Measurements from ENCODE around the gene KCNIP4.

The KCNIP4 gene

DNA sequence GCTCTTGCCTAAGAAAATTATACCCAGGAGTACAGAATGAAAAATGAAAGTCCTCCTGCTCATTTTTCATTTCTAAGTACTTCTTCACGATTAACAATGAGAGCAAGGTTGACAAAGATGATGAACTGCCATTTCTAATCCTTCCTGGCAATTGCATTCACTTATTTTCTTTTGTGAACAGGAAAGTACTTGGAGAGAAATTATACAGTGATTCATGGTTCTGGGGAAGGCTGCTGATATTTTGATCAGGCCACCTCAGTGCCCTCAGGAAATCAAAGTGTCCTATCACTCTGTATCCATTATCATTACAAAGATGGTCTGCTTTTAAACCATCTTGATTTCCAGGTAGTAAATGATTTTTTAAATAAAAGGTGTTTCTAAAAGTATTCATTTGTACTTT lies 780.9 kb downstream of the KCNIP4 start:
- ATAC-seq (ENCODE audit: low read depth) (no peak), DNase-seq (ENCODE audit: low spot score) (no peak)
- H3K4me1 ChIP-seq (ENCODE audit: insufficient read depth, poor library complexity, severe bottlenecking), result no peaks in the 10 kb centered on the region
- H3K27me3 ChIP-seq (ENCODE audit: insufficient read depth, poor library complexity, severe bottlenecking), result no peaks in the 10 kb centered on the region
- no peak for TF ChIP-seq CTCF (IDR thresholded peaks at IDR 0.05; ENCODE audit: poor library complexity, severe bottlenecking)
- H3K36me3 ChIP-seq (ENCODE audit: low read depth), result no peaks in the 10 kb centered on the region
- H3K27ac ChIP-seq (ENCODE audit: poor library complexity, severe bottlenecking), result no peak overlapping the region
- no peak overlapping the region for H3K4me3 ChIP-seq (ENCODE audit: severe bottlenecking)
- no peaks in the 10 kb centered on the region for H3K9me3 ChIP-seq (ENCODE audit: severe bottlenecking)

GRCh38 chr4:21155367-21155766 lies 793.2 kb downstream of the KCNIP4 start:
- TF ChIP-seq CTCF (IDR thresholded peaks at IDR 0.05; ENCODE audit: poor library complexity, severe bottlenecking), result no peak
- Histone ChIP-seq H3K4me1 (ENCODE audit: insufficient read depth, poor library complexity, severe bottlenecking) (no peaks in the 10 kb centered on the region), H3K9me3 (ENCODE audit: severe bottlenecking) (no peaks in the 10 kb centered on the region), H3K4me3 (ENCODE audit: severe bottlenecking) (no peak overlapping the region), H3K27me3 (ENCODE audit: insufficient read depth, poor library complexity, severe bottlenecking) (no peaks in the 10 kb centered on the region), H3K27ac (ENCODE audit: poor library complexity, severe bottlenecking) (no peak overlapping the region), H3K36me3 (ENCODE audit: low read depth) (no peaks in the 10 kb centered on the region)
- DNase-seq (ENCODE audit: low spot score) (no peak), ATAC-seq (ENCODE audit: low read depth) (no peak)

- no peaks in the 10 kb centered on the region for H3K36me3 ChIP-seq (ENCODE audit: low read depth)
- no peaks in the 10 kb centered on the region for H3K4me1 ChIP-seq (ENCODE audit: insufficient read depth, poor library complexity, severe bottlenecking)
- no peak overlapping the region for H3K4me3 ChIP-seq (ENCODE audit: severe bottlenecking)
- no peaks in the 10 kb centered on the region for H3K9me3 ChIP-seq (ENCODE audit: severe bottlenecking)
- H3K27me3 ChIP-seq (ENCODE audit: insufficient read depth, poor library complexity, severe bottlenecking), result no peaks in the 10 kb centered on the region
- no peak for DNase-seq (ENCODE audit: low spot score)
- H3K27ac ChIP-seq (ENCODE audit: poor library complexity, severe bottlenecking), result no peak overlapping the region
- ATAC-seq (ENCODE audit: low read depth), result no peak
- TF ChIP-seq CTCF (IDR thresholded peaks at IDR 0.05; ENCODE audit: poor library complexity, severe bottlenecking), result no peak
Measured at GRCh38 chr4:21139327-21139726, 809.2 kb downstream of the KCNIP4 start.

DNA sequence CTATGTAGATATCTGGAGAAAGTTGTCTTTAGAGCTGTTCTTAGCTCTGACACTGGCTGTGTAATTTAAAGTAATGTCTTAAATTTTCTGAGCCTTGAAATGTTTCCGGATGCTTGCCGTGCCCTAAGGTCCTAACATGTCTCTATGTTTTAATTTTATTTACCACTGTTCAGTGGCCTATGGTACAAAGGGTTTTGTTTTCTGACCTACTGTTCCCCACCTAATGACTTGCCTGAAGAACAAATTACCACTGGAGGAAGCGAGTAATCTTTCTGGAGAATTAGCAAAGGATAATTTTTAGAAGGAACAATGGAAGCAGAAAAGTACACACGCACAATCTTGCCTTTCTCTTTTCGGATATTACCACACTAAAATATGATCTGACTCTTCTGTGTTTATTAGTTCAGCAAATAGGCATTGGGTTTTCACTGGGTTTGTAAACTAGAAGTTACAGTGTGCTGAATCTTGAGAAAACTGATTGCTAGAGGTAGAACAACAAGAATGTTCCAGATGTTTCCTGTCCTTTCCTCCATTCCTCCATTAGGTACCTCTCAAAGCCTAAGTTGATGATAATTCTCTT lies 812.4 kb downstream of the KCNIP4 start:
- Histone ChIP-seq H3K36me3 (ENCODE audit: low read depth) (no peaks in the 10 kb centered on the region), H3K9me3 (ENCODE audit: severe bottlenecking) (no peaks in the 10 kb centered on the region), H3K4me1 (ENCODE audit: insufficient read depth, poor library complexity, severe bottlenecking) (no peaks in the 10 kb centered on the region), H3K4me3 (ENCODE audit: severe bottlenecking) (no peak overlapping the region), H3K27ac (ENCODE audit: poor library complexity, severe bottlenecking) (no peak overlapping the region), H3K27me3 (ENCODE audit: insufficient read depth, poor library complexity, severe bottlenecking) (no peaks in the 10 kb centered on the region)
- DNase-seq (ENCODE audit: low spot score) (no peak), ATAC-seq (ENCODE audit: low read depth) (no peak)
- TF ChIP-seq CTCF (IDR thresholded peaks at IDR 0.05; ENCODE audit: poor library complexity, severe bottlenecking), result no peak

DNA sequence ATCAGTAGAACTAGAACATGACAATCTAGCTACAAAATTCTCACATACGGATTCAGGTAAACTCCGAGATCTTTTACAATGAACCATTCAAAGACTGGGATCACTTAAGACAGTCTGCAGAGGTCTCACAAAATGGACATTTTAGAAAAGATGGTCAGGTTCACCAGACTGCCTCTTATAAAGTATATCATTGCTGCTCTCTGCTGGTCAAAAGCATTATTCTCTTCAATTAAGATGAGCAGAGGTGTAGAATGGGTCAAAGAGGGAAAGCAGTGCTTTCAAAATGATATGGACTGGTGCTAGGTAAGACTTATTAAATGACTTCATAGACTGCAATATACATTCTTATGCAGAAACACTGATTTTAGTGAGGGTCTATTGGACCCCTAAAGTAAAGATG lies 813.6 kb downstream of the KCNIP4 start:
- DNase-seq (ENCODE audit: low spot score) (no peak), ATAC-seq (ENCODE audit: low read depth) (peak; percentile 48; the same call in 1 of the 3 replicates)
- Histone ChIP-seq H3K36me3 (ENCODE audit: low read depth) (no peaks in the 10 kb centered on the region), H3K27me3 (ENCODE audit: insufficient read depth, poor library complexity, severe bottlenecking) (no peaks in the 10 kb centered on the region), H3K9me3 (ENCODE audit: severe bottlenecking) (no peaks in the 10 kb centered on the region), H3K4me3 (ENCODE audit: severe bottlenecking) (no peak overlapping the region), H3K27ac (ENCODE audit: poor library complexity, severe bottlenecking) (no peak overlapping the region), H3K4me1 (ENCODE audit: insufficient read depth, poor library complexity, severe bottlenecking) (no peaks in the 10 kb centered on the region)
- TF ChIP-seq CTCF (IDR thresholded peaks at IDR 0.05; ENCODE audit: poor library complexity, severe bottlenecking), result peak; percentile 35
